Measurements from ENCODE around the gene RBMS3. TPM values are rescaled to one million over a fixed set of nuclear protein-coding genes. Genes with fewer than 3 reads are reported as not detected.

RBMS3 gene
- total and polyA plus RNA-seq, 2 of the 13 experiments (the other 11 are each of a cell fraction or from before 2014, with no cell fraction given): not detected

- no peak for TF ChIP-seq THAP8 (CRISPR knock-in tag; IDR thresholded peaks at IDR 0.05; ENCODE audit: borderline replicate concordance)
- TF ChIP-seq PPARG (CRISPR knock-in tag; conservative IDR thresholded peaks at IDR 0.05): no peak
- no peak for TF ChIP-seq PHF21A (CRISPR knock-in tag; IDR thresholded peaks at IDR 0.05)
- no peak for TF ChIP-seq ZNF746 (CRISPR knock-in tag; IDR thresholded peaks at IDR 0.05)
Measured at GRCh38 chr3:29653680-29654079, 372.8 kb downstream of the RBMS3 start (continued).

GRCh38 chr3:29655015-29655747 lies 374.3 kb downstream of the RBMS3 start:
- no peak overlapping the region for H3K9ac ChIP-seq (ENCODE audit: insufficient read depth, low read depth, low read length)
- peak; percentile 28; the same call in 1 of the 2 replicates for TF ChIP-seq CREB1 (IDR thresholded peaks at IDR 0.05)
- TF ChIP-seq CREB1 (CRISPR knock-in tag; IDR thresholded peaks at IDR 0.05): no peak
- TF ChIP-seq MBNL3 (CRISPR knock-in tag; conservative IDR thresholded peaks at IDR 0.05): no peak
- WGBS (ENCODE audit: low lambda C conversion rate): 15% methylated on average over 6 of the region's 6 CpGs
- CTCF ChIA-PET (ENCODE audit: low intra/inter-chr PET ratio, low total read pairs): no interaction called here
- POLR2A ChIA-PET: no interaction called here
- no peak for FAIRE-seq
- no peaks in the 10 kb centered on the region for H4K20me1 ChIP-seq (ENCODE audit: insufficient read depth, low read length)
- H3K4me1 ChIP-seq (ENCODE audit: insufficient read depth, low read length): no peaks in the 10 kb centered on the region
- H2AFZ ChIP-seq (ENCODE audit: low read length): no peak overlapping the region
- H3K27me3 ChIP-seq (ENCODE audit: control insufficient read depth in 1 of 2, insufficient read depth in 2 of 2, low read length in 2 of 2): no peaks in the 10 kb centered on the region
- no peak overlapping the region for H3K27ac ChIP-seq (ENCODE audit: extremely low read length, insufficient read depth, low read length)
- no peak for DNase-seq (ENCODE audit: low spot score)
- H3K4me3 ChIP-seq (replicated peaks in 1 of 3; ENCODE audit: insufficient read depth in 1 of 3, low read depth in 2 of 3, low read length in 3 of 3): no peak overlapping the region
- no peaks in the 10 kb centered on the region for H3K9me3 ChIP-seq (ENCODE audit: low read length)
- in situ Hi-C loops (cut with HindIII; ENCODE audit: extremely low pct_ligation_motif_present, low pct_unique_long_range_greater_than_20kb) (no loop called here), intact Hi-C loops (cut with micrococcal nuclease; ENCODE audit: unreplicated experiment) (no loop called here)
- no peaks in the 10 kb centered on the region for H3K36me3 ChIP-seq (replicated peaks in 1 of 2; ENCODE audit: control insufficient read depth in 1 of 2, insufficient read depth in 2 of 2, low read length in 2 of 2)
- BruUV-seq (replicated peaks): no TSS peak
- ATAC-seq: no peak
- H3K4me2 ChIP-seq (ENCODE audit: low read depth, low read length): no peak overlapping the region
- H3K79me2 ChIP-seq (ENCODE audit: insufficient read depth, low read length): no peaks in the 10 kb centered on the region
